WTC11 (cell line): ENCODE results near the gene KIF6.

Experiments
- ATF3 ChIP-seq: sonication (generic); formaldehyde crosslinking; conservative IDR thresholded peaks from 2 replicates; pipeline ENCODE4 v1.8.1; 2022; ENCODE audit warnings: mild to moderate bottlenecking, missing genetic modification reagents
- CTCF ChIP-seq: fragments of 200-600 bp; IDR thresholded peaks from 2 replicates; pipeline ENCODE4 v1.8.0; 2022; ENCODE audit warnings: antibody characterized with exemption
- FOXP4 ChIP-seq: sonication (generic); formaldehyde crosslinking; IDR thresholded peaks from 2 replicates; pipeline ENCODE4 v1.8.0; 2022; ENCODE audit warnings: mild to moderate bottlenecking, missing genetic modification reagents
- HMGXB4 ChIP-seq: sonication (generic); formaldehyde crosslinking; IDR thresholded peaks from 2 replicates; pipeline ENCODE4 v1.8.1; 2023; ENCODE audit warnings: mild to moderate bottlenecking, moderate library complexity, missing genetic modification reagents
- IRF2 ChIP-seq: sonication (generic); formaldehyde crosslinking; IDR thresholded peaks from 2 replicates; pipeline ENCODE4 v1.8.0; 2022; ENCODE audit warnings: low read depth, missing genetic modification reagents, borderline replicate concordance
- JUN ChIP-seq: sonication (generic); formaldehyde crosslinking; IDR thresholded peaks from 2 replicates; pipeline ENCODE4 v1.8.0; 2023; ENCODE audit warnings: mild to moderate bottlenecking, missing genetic modification reagents
- NFE2L1 ChIP-seq: sonication (generic); formaldehyde crosslinking; IDR thresholded peaks from 2 replicates; pipeline ENCODE4 v1.8.1; 2023; ENCODE audit warnings: missing genetic modification reagents
- NFYB ChIP-seq: sonication (generic); formaldehyde crosslinking; conservative IDR thresholded peaks from 2 replicates; pipeline ENCODE4 v1.8.0; 2022; ENCODE audit warnings: low read depth, missing genetic modification reagents
- TCF7 ChIP-seq: sonication (generic); formaldehyde crosslinking; IDR thresholded peaks from 2 replicates; pipeline ENCODE4 v1.8.0; 2022; ENCODE audit warnings: mild to moderate bottlenecking, low read depth, missing genetic modification reagents, moderate library complexity
- USF1 ChIP-seq: sonication (generic); formaldehyde crosslinking; IDR thresholded peaks from 2 replicates; pipeline ENCODE4 v1.8.0; 2022; ENCODE audit warnings: mild to moderate bottlenecking, missing genetic modification reagents
- ZBTB43 ChIP-seq: sonication (generic); formaldehyde crosslinking; IDR thresholded peaks from 2 replicates; pipeline ENCODE4 v1.8.1; 2023; ENCODE audit warnings: mild to moderate bottlenecking, missing genetic modification reagents
- ZNF121 ChIP-seq: sonication (generic); formaldehyde crosslinking; IDR thresholded peaks from 2 replicates; pipeline ENCODE4 v1.8.0; 2023; ENCODE audit warnings: missing genetic modification reagents

GRCh38 chr6:39733704-39734103, 8.5 kb upstream of the KIF6 start:
- TF ChIP-seq CTCF (no peak), USF1 (CRISPR knock-in tag) (no peak), HMGXB4 (no peak), ATF3 (CRISPR knock-in tag) (no peak), IRF2 (CRISPR knock-in tag) (no peak), FOXP4 (CRISPR knock-in tag) (no peak), NFYB (no peak), ZBTB43 (CRISPR knock-in tag) (no peak), NFE2L1 (CRISPR knock-in tag) (no peak), JUN (CRISPR knock-in tag) (no peak), ZNF121 (CRISPR knock-in tag) (no peak), TCF7 (CRISPR knock-in tag) (no peak)
